Parathyroid adenoma (tissue), 2 donors: ENCODE results near the gene CHID1.

Experiments
- H2AFZ ChIP-seq: fragments of 300-600 bp; sonication (generic); one replicate; pipeline ENCODE4 v1.7.0; 2017; ENCODE audit warnings: antibody characterized with exemption, mild to moderate bottlenecking
- H3K27ac ChIP-seq: fragments of 300-600 bp; sonication (generic); one replicate; pipeline ENCODE4 v1.7.0; 2017
- H3K27me3 ChIP-seq: fragments of 300-600 bp; sonication (generic); one replicate; pipeline ENCODE4 v1.7.0; 2017; ENCODE audit warnings: low read length; ENCODE audit not compliant: control insufficient read depth, insufficient read depth
- H3K36me3 ChIP-seq: fragments of 300-600 bp; sonication (generic); one replicate; pipeline ENCODE4 v1.7.0; 2017; ENCODE audit warnings: low read length; ENCODE audit not compliant: control insufficient read depth, insufficient read depth
- H3K4me1 ChIP-seq: fragments of 300-600 bp; sonication (generic); one replicate; pipeline ENCODE4 v1.7.0; 2017; ENCODE audit warnings: control low read depth
- H3K4me2 ChIP-seq: fragments of 300-600 bp; sonication (generic); one replicate; pipeline ENCODE4 v1.7.0; 2017; ENCODE audit warnings: low read length
- H3K4me3 ChIP-seq: fragments of 300-600 bp; sonication (generic); one replicate; pipeline ENCODE4 v1.7.0; 2017; ENCODE audit warnings: low read depth, low read length
- H3K79me2 ChIP-seq: fragments of 300-600 bp; sonication (generic); one replicate; pipeline ENCODE4 v1.7.0; 2017; ENCODE audit warnings: control low read depth
- H3K9ac ChIP-seq: fragments of 300-600 bp; sonication (generic); one replicate; pipeline ENCODE4 v1.7.0; 2017; ENCODE audit warnings: mild to moderate bottlenecking
- H3K9me3 ChIP-seq: fragments of 300-600 bp; sonication (generic); one replicate; pipeline ENCODE4 v1.7.0; 2017; ENCODE audit warnings: low read length; ENCODE audit not compliant: control insufficient read depth
- CTCF ChIP-seq: fragments of 300-600 bp; sonication (generic); IDR thresholded peaks from one replicate; pipeline ENCODE4 v1.7.0; 2017; ENCODE audit warnings: antibody characterized with exemption, mild to moderate bottlenecking
- donor health status: primary hyperparathyroidism.

The CHID1 gene

GRCh38 chr11:824942-825341 lies 85.7 kb downstream of the CHID1 start:
- no peak overlapping the region for H3K9ac ChIP-seq
- no peaks in the 10 kb centered on the region for H3K9me3 ChIP-seq
- H3K4me1 ChIP-seq = no peaks in the 10 kb centered on the region
- no peak overlapping the region for H2AFZ ChIP-seq
- no peaks in the 10 kb centered on the region for H3K36me3 ChIP-seq
- H3K4me3 ChIP-seq = no peak overlapping the region
- no peak overlapping the region for H3K4me2 ChIP-seq
- TF ChIP-seq CTCF = no peak
- peaks cover 2% of the 10 kb centered on the region for H3K79me2 ChIP-seq
- no peak overlapping the region for H3K27ac ChIP-seq
- no peaks in the 10 kb centered on the region for H3K27me3 ChIP-seq

GRCh38 chr11:824292-824880 lies 86.2 kb downstream of the CHID1 start:
- Histone ChIP-seq H3K27me3 (no peaks in the 10 kb centered on the region), H3K27ac (no peak overlapping the region), H3K36me3 (no peaks in the 10 kb centered on the region), H3K9ac (no peak overlapping the region), H2AFZ (no peak overlapping the region), H3K4me3 (no peak overlapping the region), H3K9me3 (no peaks in the 10 kb centered on the region), H3K4me2 (no peak overlapping the region), H3K4me1 (no peaks in the 10 kb centered on the region), H3K79me2 (peaks cover 2% of the 10 kb centered on the region)
- TF ChIP-seq CTCF = no peak

- Histone ChIP-seq H3K4me3 (no peak overlapping the region), H3K4me2 (no peak overlapping the region), H3K36me3 (no peaks in the 10 kb centered on the region), H2AFZ (no peak overlapping the region), H3K4me1 (peaks cover 4% of the 10 kb centered on the region), H3K9ac (no peak overlapping the region), H3K27me3 (no peaks in the 10 kb centered on the region), H3K79me2 (peaks cover 2% of the 10 kb centered on the region), H3K27ac (no peak overlapping the region), H3K9me3 (no peaks in the 10 kb centered on the region)
- TF ChIP-seq CTCF = no peak
Observed at GRCh38 chr11:823441-824291, 86.9 kb downstream of the CHID1 start.

DNA sequence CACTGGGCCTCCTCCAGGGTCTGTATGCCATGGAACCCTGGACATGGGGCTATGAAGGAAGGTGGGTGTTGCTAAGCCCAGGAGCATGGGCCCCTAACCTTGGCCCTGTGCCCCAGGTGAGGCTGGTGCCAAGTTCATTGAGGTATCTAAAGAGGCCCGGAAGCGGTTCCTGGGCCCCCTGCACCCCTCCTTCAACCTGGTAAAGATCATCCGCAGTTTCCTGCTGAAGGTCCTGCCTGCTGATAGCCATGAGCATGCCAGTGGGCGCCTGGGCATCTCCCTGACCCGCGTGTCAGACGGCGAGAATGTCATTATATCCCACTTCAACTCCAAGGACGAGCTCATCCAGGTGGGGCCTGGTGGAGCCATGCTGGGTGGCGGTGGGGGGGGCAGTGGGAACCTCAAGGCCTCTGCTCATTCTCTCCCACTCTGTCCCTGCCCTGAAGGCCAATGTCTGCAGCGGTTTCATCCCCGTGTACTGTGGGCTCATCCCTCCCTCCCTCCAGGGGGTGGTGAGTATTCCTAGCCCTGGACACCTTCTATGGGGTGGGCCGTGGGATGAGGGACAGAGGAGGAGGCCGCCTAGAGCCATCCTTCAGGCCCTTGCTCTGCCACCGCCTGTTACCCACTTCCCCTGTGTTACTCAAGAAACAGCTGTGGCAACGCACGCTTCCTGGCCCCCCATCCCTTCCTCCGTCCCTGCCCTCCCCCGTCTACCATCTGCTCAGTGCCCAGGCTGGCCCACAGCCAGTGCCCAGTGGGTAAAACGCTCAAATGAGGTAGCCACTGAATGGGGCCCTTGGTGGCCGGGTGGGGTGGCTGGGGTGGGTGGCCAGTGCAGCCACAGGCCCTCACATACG lies 88.9 kb downstream of the CHID1 start:
- no peak overlapping the region for H2AFZ ChIP-seq
- no peaks in the 10 kb centered on the region for H3K9me3 ChIP-seq
- TF ChIP-seq CTCF = no peak
- H3K9ac ChIP-seq = no peak overlapping the region
- no peaks in the 10 kb centered on the region for H3K36me3 ChIP-seq
- H3K4me3 ChIP-seq = no peak overlapping the region
- no peaks in the 10 kb centered on the region for H3K27me3 ChIP-seq
- no peak overlapping the region for H3K27ac ChIP-seq
- no peak overlapping the region for H3K4me2 ChIP-seq
- peaks cover 2% of the 10 kb centered on the region for H3K79me2 ChIP-seq
- peaks cover 5% of the 10 kb centered on the region for H3K4me1 ChIP-seq
